Naive thymus-derived CD8-positive, alpha-beta T cell (primary cell): Measurements from ENCODE around the gene ZDHHC19. TPM values are rescaled to one million over a fixed set of nuclear protein-coding genes. Genes with fewer than 3 reads are reported as not detected.
"Not testable (repeated sequence)": the region's sequence is repeated elsewhere in the genome, so short reads cannot be mapped to it uniquely, and the experiment has no call there.

Experiments used
- ATAC-seq, 2 donors: fragments of 150-1000 bp; cut with Tn5 transposase in 1 of 2; sonication (Bioruptor Pico), chemical (Tn5 transposase) in 1 of 2; 1 replicate in 1 of 2; 2 replicates in 1 of 2; pipeline ENCODE4 v1.10.0; 2021; ENCODE audit warnings: mild to moderate bottlenecking in 2 of 2, moderate library complexity in 2 of 2
- POLR2A ChIA-PET: fragments of 350-600 bp; sonication (Branson Sonifier 250); formaldehyde crosslinking; loops from one replicate; lab custom pipeline; 2021; ENCODE audit warnings: antibody characterized with exemption; lab: Charles Lee
- DNase-seq, 10 donors: peaks; one replicate each; pipeline versions ENCODE4 v3.0.0 to v3.0.0-alpha.2; 2020 to 2022
- H3K27ac Mint-ChIP-seq, 10 donors: one replicate each; pipeline ENCODE4 v1.8.0; 2020 to 2022; ENCODE audit warnings: mild to moderate bottlenecking in 10 of 10, mixed read lengths in 10 of 10, moderate library complexity in 4 of 10, inconsistent platforms in 1 of 10
- H3K27me3 Mint-ChIP-seq, 5 donors: one replicate each; pipeline ENCODE4 v1.8.0; 2021 to 2022; ENCODE audit warnings: mixed read lengths in 5 of 5
- H3K36me3 Mint-ChIP-seq, 3 donors: one replicate each; pipeline ENCODE4 v1.8.0; 2020 to 2022; ENCODE audit warnings: mixed read lengths in 3 of 3, mild to moderate bottlenecking in 2 of 3, inconsistent platforms in 1 of 3
- H3K4me1 Mint-ChIP-seq, 4 donors: one replicate each; pipeline ENCODE4 v1.8.0; 2021 to 2022; ENCODE audit warnings: mixed read lengths in 4 of 4
- H3K4me3 Mint-ChIP-seq, 10 donors: one replicate each; pipeline ENCODE4 v1.8.0; 2020 to 2022; ENCODE audit warnings: mild to moderate bottlenecking in 10 of 10, mixed read lengths in 10 of 10, moderate library complexity in 6 of 10, inconsistent platforms in 1 of 10
- H3K9me3 Mint-ChIP-seq, 9 donors: one replicate each; pipeline ENCODE4 v1.8.0; 2020 to 2022; ENCODE audit warnings: mixed read lengths in 9 of 9, mild to moderate bottlenecking in 3 of 9, inconsistent platforms in 1 of 9, moderate library complexity in 1 of 9
- polyA plus RNA-seq, 3 donors: library from polyadenylated mRNA; unstranded; fragments of 300-500 nt; fragmentation: Illumina TruSeq; gene quantifications; one replicate each; pipeline ENCODE4 v1.2.3, GENCODE V29; 2021
- total RNA-seq, 8 experiments: library from RNA in 2 of 8; stranded (reverse) in 2 of 8; gene quantifications; one replicate each; pipeline ENCODE4 v1.2.3 and lab custom pipeline; 2021 to 2026

The ZDHHC19 gene
- total and polyA plus RNA-seq, 5 experiments from 2014 or later, result 0.51 TPM; not detected in 4

GRCh38 chr3:196193736-196194541 is 17.3 kb downstream of the ZDHHC19 start:
- Mint-ChIP-seq H3K9me3 (no peaks in the 10 kb centered on the region), H3K27me3 (no peaks in the 10 kb centered on the region), H3K4me1 (peaks cover 7 to 24% (median 13%) of the 10 kb centered on the region in 4 donors), H3K27ac (peak overlapping the region in 4 of 10 donors; percentile 90 to 98 (median 92)), H3K36me3 (no peaks in the 10 kb centered on the region), H3K4me3 (no peak overlapping the region)
- DNase-seq (no peak), ATAC-seq (no peak)
- POLR2A ChIA-PET, result interaction anchor here (1.0 kb wide), 2 partner anchors 12 to 13 kb away, joined by 3 read pairs; no protein-coding TSS in a partner anchor

GRCh38 chr3:196193133-196193735 is 18.0 kb downstream of the ZDHHC19 start:
- Mint-ChIP-seq H3K4me3 (no peak overlapping the region), H3K9me3 (no peaks in the 10 kb centered on the region), H3K27me3 (no peaks in the 10 kb centered on the region), H3K36me3 (no peaks in the 10 kb centered on the region), H3K27ac (peak overlapping the region in 9 of 10 donors; percentile 69 to 98 (median 90)), H3K4me1 (peaks cover 7 to 26% (median 13%) of the 10 kb centered on the region in 4 donors)
- DNase-seq, result no peak
- ATAC-seq, result no peak
- POLR2A ChIA-PET, result interaction anchor here (1.0 to 3.9 kb wide), 3 partner anchors 12 to 114 kb away, joined by 3 to 22 read pairs (median 3); no protein-coding TSS in a partner anchor

- Mint-ChIP-seq H3K36me3 (no peaks in the 10 kb centered on the region), H3K27ac (peak overlapping the region; percentile 75 to 98 (median 90)), H3K4me1 (peaks cover 7 to 26% (median 13%) of the 10 kb centered on the region in 4 donors), H3K27me3 (no peaks in the 10 kb centered on the region), H3K9me3 (no peaks in the 10 kb centered on the region), H3K4me3 (peak overlapping the region in 6 of 10 donors; percentile 14 to 64 (median 39))
- POLR2A ChIA-PET, result interaction anchor here (1.3 to 3.9 kb wide), 2 partner anchors 12 to 113 kb away, joined by 3 to 22 read pairs; no protein-coding TSS in a partner anchor
- DNase-seq (no peak), ATAC-seq (no peak)
Measured at GRCh38 chr3:196192524-196193051, 18.6 kb downstream of the ZDHHC19 start.

GRCh38 chr3:196192036-196192523 is 19.1 kb downstream of the ZDHHC19 start:
- Mint-ChIP-seq H3K4me3 (peak overlapping the region in 7 of 10 donors; percentile 18 to 64 (median 56)), H3K27me3 (no peaks in the 10 kb centered on the region), H3K9me3 (no peaks in the 10 kb centered on the region), H3K4me1 (peaks cover 7 to 29% (median 14%) of the 10 kb centered on the region in 4 donors), H3K36me3 (no peaks in the 10 kb centered on the region), H3K27ac (peak overlapping the region; percentile 52 to 98 (median 90))
- POLR2A ChIA-PET, result interaction anchor here (1.0 to 3.9 kb wide), 3 partner anchors 12 to 112 kb away, joined by 3 to 22 read pairs (median 3); no protein-coding TSS in a partner anchor
- peak in 4 of 10 donors; percentile 14 to 35 (median 26) for DNase-seq
- peak; percentile 49 to 64 for ATAC-seq

GRCh38 chr3:196189566-196190347 is 21.4 kb downstream of the ZDHHC19 start:
- H3K27me3 Mint-ChIP-seq, result no peaks in the 10 kb centered on the region
- ATAC-seq (no peak), DNase-seq (no peak)
- POLR2A ChIA-PET, result interaction anchor here (3.9 kb wide), 1 partner anchor 9 kb away, joined by 22 read pairs; no protein-coding TSS in a partner anchor
- no peaks in the 10 kb centered on the region for H3K36me3 Mint-ChIP-seq
- no peak overlapping the region for H3K4me3 Mint-ChIP-seq
- H3K27ac Mint-ChIP-seq, result peak overlapping the region in 1 of 10 donors; percentile 12
- no peaks in the 10 kb centered on the region for H3K9me3 Mint-ChIP-seq
- peaks cover 7 to 37% (median 18%) of the 10 kb centered on the region in 4 donors for H3K4me1 Mint-ChIP-seq

GRCh38 chr3:196186651-196187573 is 24.3 kb downstream of the ZDHHC19 start:
- peak overlapping the region; percentile 7 to 74 (median 49) for H3K4me3 Mint-ChIP-seq
- no peak for DNase-seq
- POLR2A ChIA-PET, result interaction anchor here (1.6 kb wide), 1 partner anchor 8 kb away, joined by 5 read pairs; no protein-coding TSS in a partner anchor
- H3K27ac Mint-ChIP-seq, result peak overlapping the region in 9 of 10 donors; percentile 44 to 86 (median 73)
- H3K36me3 Mint-ChIP-seq, result no peaks in the 10 kb centered on the region
- H3K9me3 Mint-ChIP-seq, result no peaks in the 10 kb centered on the region
- ATAC-seq, result peak; percentile 20 to 41
- H3K4me1 Mint-ChIP-seq, result peaks cover 2 to 31% (median 14%) of the 10 kb centered on the region in 4 donors
- no peaks in the 10 kb centered on the region for H3K27me3 Mint-ChIP-seq

- peak overlapping the region in 1 of 10 donors; percentile 17 for H3K27ac Mint-ChIP-seq
- H3K4me1 Mint-ChIP-seq, result peaks cover 6 to 41% (median 25%) of the 10 kb centered on the region in 4 donors
- DNase-seq (no peak), ATAC-seq (no peak)
- POLR2A ChIA-PET, result no interaction called here
- H3K4me3 Mint-ChIP-seq, result no peak overlapping the region
- H3K9me3 Mint-ChIP-seq, result no peaks in the 10 kb centered on the region
- H3K36me3 Mint-ChIP-seq, result no peaks in the 10 kb centered on the region
- H3K27me3 Mint-ChIP-seq, result no peaks in the 10 kb centered on the region
Measured at GRCh38 chr3:196184881-196185280, 26.3 kb downstream of the ZDHHC19 start.

GRCh38 chr3:196184169-196184432 is 27.1 kb downstream of the ZDHHC19 start:
- H3K27me3 Mint-ChIP-seq, POLR2A ChIA-PET, DNase-seq, H3K4me3 Mint-ChIP-seq, H3K36me3 Mint-ChIP-seq, H3K9me3 Mint-ChIP-seq, ATAC-seq: not testable (repeated sequence)
- peak overlapping the region in 1 of 10 donors; percentile 57 for H3K27ac Mint-ChIP-seq
- peaks cover 13 to 45% (median 32%) of the 10 kb centered on the region in 4 donors for H3K4me1 Mint-ChIP-seq

- Mint-ChIP-seq H3K4me3 (peak overlapping the region in 3 of 10 donors; percentile 10 to 53 (median 36)), H3K9me3 (no peaks in the 10 kb centered on the region), H3K36me3 (no peaks in the 10 kb centered on the region), H3K27ac (peak overlapping the region in 8 of 10 donors; percentile 29 to 98 (median 92)), H3K4me1 (peaks cover 13 to 45% (median 31%) of the 10 kb centered on the region in 4 donors), H3K27me3 (no peaks in the 10 kb centered on the region)
- POLR2A ChIA-PET, result interaction anchor here (1.2 to 3.5 kb wide), 3 partner anchors 10 to 102 kb away, joined by 3 to 22 read pairs (median 8); no protein-coding TSS in a partner anchor
- no peak for DNase-seq
- ATAC-seq, result no peak
Measured at GRCh38 chr3:196181127-196181546, 30.1 kb downstream of the ZDHHC19 start.

- Mint-ChIP-seq H3K27ac (peak overlapping the region; percentile 86 to 99 (median 96)), H3K4me3 (peak overlapping the region; percentile 62 to 85 (median 76)), H3K27me3 (no peaks in the 10 kb centered on the region), H3K4me1 (peaks cover 13 to 45% (median 31%) of the 10 kb centered on the region in 4 donors), H3K9me3 (no peaks in the 10 kb centered on the region), H3K36me3 (no peaks in the 10 kb centered on the region)
- no peak for DNase-seq
- POLR2A ChIA-PET, result interaction anchor here (0.6 to 3.5 kb wide), 9 partner anchors 11 to 137 kb away, joined by 3 to 22 read pairs (median 7); partner anchors contain the start of gene DYNLT2B
- ATAC-seq, result no peak
Measured at GRCh38 chr3:196180346-196180745, 30.9 kb downstream of the ZDHHC19 start.
